H1 (cell line): ENCODE measurements around the gene ELFN1. TPM values are rescaled to one million over a fixed set of nuclear protein-coding genes. Genes with fewer than 3 reads are reported as not detected.

ENCODE experiments used
- CTCF ChIA-PET: fragments of 300-600 bp; sonication (Branson Sonifier 250); formaldehyde crosslinking; loops from one replicate; lab custom pipeline; 2021; ENCODE audit not compliant: partially characterized antibody; lab: Charles Lee
- POLR2A ChIA-PET: fragments of 300-600 bp; sonication (Branson Sonifier 250); formaldehyde crosslinking; loops from one replicate; lab custom pipeline; 2021; ENCODE audit warnings: inconsistent platforms; ENCODE audit not compliant: partially characterized antibody; lab: Charles Lee
- DNase-seq, 2 experiments: peaks; one replicate each; pipeline versions ENCODE4 v3.0.0 to v3.0.0-alpha.2; 2010 to 2022; ENCODE audit warnings: low spot score in 2 of 2, low read depth in 1 of 2, mixed read lengths in 1 of 2
- FAIRE-seq: peaks from 2 replicates; lab custom pipeline; 2011; peaks lifted over from hg19 to GRCh38; lab: Jason Lieb, UNC
- H2AFZ ChIP-seq: 2 replicates; pipeline ENCODE4 v1.8.1; 2012; ENCODE audit warnings: low read length, inconsistent platforms
- H2AK5ac ChIP-seq: 2 replicates; pipeline ENCODE4 v1.6.1; 2013; ENCODE audit warnings: low read depth, low read length
- H2BK120ac ChIP-seq: replicated peaks from 2 replicates; pipeline ENCODE3; 2013; ENCODE audit warnings: low read depth, low read length, inconsistent platforms
- H2BK12ac ChIP-seq: 2 replicates; pipeline ENCODE4 v1.6.1; 2013; ENCODE audit warnings: low read depth, low read length
- H2BK15ac ChIP-seq: 2 replicates; pipeline ENCODE4 v1.6.1; 2013; ENCODE audit warnings: low read length
- H2BK20ac ChIP-seq: 2 replicates; pipeline ENCODE4 v1.6.1; 2013; ENCODE audit warnings: low read length
- H2BK5ac ChIP-seq: 2 replicates; pipeline ENCODE4 v1.6.1; 2013; ENCODE audit warnings: low read depth, low read length
- H3K14ac ChIP-seq: 2 replicates; pipeline ENCODE4 v1.6.1; 2013; ENCODE audit warnings: inconsistent platforms; ENCODE audit not compliant: insufficient read length
- H3K18ac ChIP-seq: 2 replicates; pipeline ENCODE4 v1.6.1; 2013; ENCODE audit warnings: low read length; ENCODE audit errors: extremely low read depth
- H3K23ac ChIP-seq: 2 replicates; pipeline ENCODE4 v1.6.1; 2013; ENCODE audit warnings: inconsistent platforms; ENCODE audit not compliant: insufficient read length
- H3K23me2 ChIP-seq: 2 replicates; pipeline ENCODE4 v1.6.1; 2013; ENCODE audit warnings: low read depth, low read length
- H3K27ac ChIP-seq: 2 replicates; pipeline ENCODE4 v1.6.1; 2011; ENCODE audit warnings: low read depth, low read length, inconsistent platforms
- H3K27me3 ChIP-seq, 4 experiments: replicated peaks in 1 of 4; 1 replicate in 1 of 4; 2 replicates in 3 of 4; pipeline versions ENCODE4 v1.6.1 to v1.8.1; 2011 to 2013; ENCODE audit warnings: low read length in 3 of 4, mild to moderate bottlenecking in 3 of 4, inconsistent platforms in 2 of 4, mixed read lengths in 2 of 4, moderate library complexity in 1 of 4; ENCODE audit not compliant: control insufficient read depth in 3 of 4, insufficient read depth in 3 of 4; ENCODE audit errors: extremely low read depth in 1 of 4
- H3K36me3 ChIP-seq, 4 experiments: 2 replicates each; pipeline versions ENCODE4 v1.6.1 to v1.8.1; 2011 to 2013; ENCODE audit warnings: mild to moderate bottlenecking in 4 of 4, low read length in 3 of 4, moderate library complexity in 2 of 4, control low read depth in 1 of 4, inconsistent platforms in 1 of 4; ENCODE audit not compliant: insufficient read depth in 4 of 4, control insufficient read depth in 2 of 4
- H3K4ac ChIP-seq: replicated peaks from 2 replicates; pipeline ENCODE3; 2013; ENCODE audit warnings: low read length, low read depth, mixed read lengths, inconsistent platforms; ENCODE audit not compliant: insufficient read length
- H3K4me1 ChIP-seq, 4 experiments: replicated peaks in 1 of 4; 1 replicate in 1 of 4; 2 replicates in 3 of 4; pipeline versions ENCODE4 v1.6.1 to v1.8.1; 2011 to 2013; ENCODE audit warnings: low read length in 3 of 4, inconsistent platforms in 2 of 4, mixed read lengths in 1 of 4; ENCODE audit not compliant: insufficient read depth in 4 of 4, control insufficient read depth in 3 of 4
- H3K4me2 ChIP-seq, 2 experiments: 2 replicates each; pipeline versions ENCODE4 v1.6.1 to v1.8.1; 2011 to 2013; ENCODE audit warnings: low read depth in 2 of 2, low read length in 2 of 2, control low read depth in 1 of 2, inconsistent platforms in 1 of 2, mild to moderate bottlenecking in 1 of 2; ENCODE audit not compliant: insufficient read depth in 1 of 2
- H3K4me3 ChIP-seq, 4 experiments: fragments of 200-600, 300-600 bp in 1 of 4; sonication (generic), shearing (Covaris generic), sonication (Bioruptor Twin) in 1 of 4; 2 replicates each; pipeline versions ENCODE4 v1.5.1 to v1.8.1; 2011 to 2016; ENCODE audit warnings: low read length in 4 of 4, low read depth in 3 of 4, control low read depth in 2 of 4, inconsistent platforms in 2 of 4, mild to moderate bottlenecking in 2 of 4, mixed read lengths in 1 of 4, moderate library complexity in 1 of 4; ENCODE audit not compliant: insufficient read depth in 2 of 4; ENCODE audit errors: extremely low read depth in 1 of 4
- H3K56ac ChIP-seq: replicated peaks from 2 replicates; pipeline ENCODE3; 2013; ENCODE audit warnings: low read depth, mild to moderate bottlenecking, mixed read lengths, low read length, inconsistent platforms; ENCODE audit not compliant: insufficient read length
- H3K79me1 ChIP-seq: 2 replicates; pipeline ENCODE4 v1.6.1; 2013; ENCODE audit warnings: low read depth, low read length, control low read depth
- H3K79me2 ChIP-seq, 2 experiments: 2 replicates each; pipeline versions ENCODE4 v1.6.1 to v1.8.1; 2012 to 2013; ENCODE audit warnings: low read length in 2 of 2, mild to moderate bottlenecking in 2 of 2, inconsistent platforms in 1 of 2; ENCODE audit not compliant: insufficient read depth in 2 of 2, control insufficient read depth in 1 of 2
- H3K9ac ChIP-seq, 4 experiments: replicated peaks in 1 of 4; 1 replicate in 1 of 4; 2 replicates in 3 of 4; pipeline versions ENCODE4 v1.6.1 to v1.8.1; 2011 to 2013; ENCODE audit warnings: low read depth in 3 of 4, low read length in 3 of 4, control low read depth in 2 of 4, mild to moderate bottlenecking in 2 of 4, moderate library complexity in 2 of 4, inconsistent platforms in 1 of 4; ENCODE audit errors: extremely low read depth in 1 of 4
- H3K9me3 ChIP-seq, 2 experiments: 2 replicates each; pipeline versions ENCODE4 v1.6.1 to v1.8.1; 2012 to 2013; ENCODE audit warnings: mild to moderate bottlenecking in 2 of 2, moderate library complexity in 2 of 2, control low read depth in 1 of 2, inconsistent platforms in 1 of 2, low read depth in 1 of 2, low read length in 1 of 2, mixed read lengths in 1 of 2; ENCODE audit not compliant: insufficient read depth in 2 of 2
- H4K20me1 ChIP-seq, 2 experiments: replicated peaks in 1 of 2; 2 replicates each; pipeline versions ENCODE3 to v1.8.1; 2011 to 2013; ENCODE audit warnings: inconsistent platforms in 2 of 2, low read length in 2 of 2, mild to moderate bottlenecking in 1 of 2; ENCODE audit not compliant: insufficient read depth in 2 of 2, control insufficient read depth in 1 of 2
- H4K5ac ChIP-seq: 2 replicates; pipeline ENCODE4 v1.6.1; 2013; ENCODE audit warnings: low read length, low read depth, mixed read lengths, inconsistent platforms; ENCODE audit not compliant: insufficient read length
- H4K8ac ChIP-seq: 2 replicates; pipeline ENCODE4 v1.8.0; 2013; ENCODE audit warnings: mild to moderate bottlenecking, moderate library complexity, low read length, inconsistent platforms; ENCODE audit not compliant: insufficient read depth; ENCODE audit errors: extremely low read depth
- H4K91ac ChIP-seq: replicated peaks from 2 replicates; pipeline ENCODE3; 2013; ENCODE audit warnings: low read length, mixed read lengths, inconsistent platforms; ENCODE audit not compliant: insufficient read length
- KDM1A ChIP-seq: fragments of 200-600, 300-600 bp; sonication (generic); IDR thresholded peaks from 2 replicates; pipeline ENCODE4 v1.7.1; 2016; ENCODE audit warnings: mild to moderate bottlenecking, low read length, borderline replicate concordance
- SUZ12 ChIP-seq: fragments of 200-600 bp; sonication (generic); IDR thresholded peaks from 2 replicates; pipeline ENCODE4 v1.6.1; 2012; ENCODE audit warnings: mild to moderate bottlenecking, inconsistent platforms, low read length, moderate library complexity, mixed read lengths
- WGBS, 2 experiments: shearing (Covaris generic) in 1 of 2; methylation state at CpG; one replicate each; pipeline versions ENCODE4 v1.1.6 to v1.1.7; 2013 to 2015; ENCODE audit warnings: low lambda C conversion rate in 2 of 2, mixed read lengths in 2 of 2, inconsistent platforms in 1 of 2, low coverage in 1 of 2, missing lambda C conversion rate in 1 of 2; ENCODE audit not compliant: insufficient replicate concordance in 2 of 2, insufficient coverage in 1 of 2, insufficient read length in 1 of 2; ENCODE audit errors: extremely low coverage in 1 of 2, missing lambda C conversion rate in 1 of 2; 5-methylcytosine and 5-hydroxymethylcytosine counted together
- polyA plus RNA-seq, 7 experiments: library from polyadenylated mRNA; depleted of rRNA in 3 of 7; stranded (reverse) in 5 of 7; unstranded in 2 of 7; fragments of >200 nt in 5 of 7; fragments of 200-250 nt in 2 of 7; gene quantifications; 1 replicate in 5 of 7; 2 replicates in 1 of 7; 4 replicates in 1 of 7; pipeline versions ENCODE4 v1.2.1 to v1.2.3, GENCODE V29; 2011 to 2013; ENCODE audit warnings: missing spikeins in 2 of 7, mixed read lengths in 2 of 7
- total RNA-seq: library from RNA; stranded (reverse); fragmentation: NEBNext Ultra II Directional; extraction: Animal tissue kit (Norgen Biotek cat#: 25700); gene quantifications from 2 replicates; pipeline ENCODE4 v1.2.1, GENCODE V29; 2021

The ELFN1 gene
- total and polyA plus RNA-seq, 2 of the 8 experiments (the other 6 are each of a cell fraction or from before 2014, with no cell fraction given): 2.0 to 4.5 TPM

DNA sequence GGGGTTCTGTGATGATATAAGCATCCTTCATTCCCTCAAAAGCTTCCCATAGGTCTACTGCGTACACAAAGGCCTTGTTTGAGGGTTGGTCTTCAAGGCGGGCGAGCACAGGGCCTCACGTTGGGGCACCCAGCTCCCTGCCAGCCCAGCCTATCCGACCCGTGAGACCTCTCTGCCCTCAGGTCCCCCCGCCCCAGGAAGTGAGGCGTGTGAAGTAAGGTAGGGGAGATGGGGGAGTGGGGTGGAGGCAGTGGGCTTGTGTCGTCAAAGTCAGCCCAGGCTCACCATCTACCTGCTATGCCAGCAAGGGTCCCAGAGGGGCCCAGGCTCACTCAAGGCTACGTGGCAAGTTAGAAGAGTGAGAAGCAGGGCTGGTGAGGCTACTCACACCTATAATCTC lies 47.6 kb upstream of the ELFN1 start:
- Histone ChIP-seq H2AFZ (no peak overlapping the region), H2BK20ac (no peak overlapping the region), H3K27me3 (no peaks in the 10 kb centered on the region), H4K8ac (no peak overlapping the region), H2AK5ac (no peak overlapping the region), H3K4ac (no peak overlapping the region), H3K79me2 (no peaks in the 10 kb centered on the region), H4K91ac (no peak overlapping the region), H3K9me3 (no peaks in the 10 kb centered on the region), H2BK5ac (no peak overlapping the region), H3K9ac (no peak overlapping the region), H3K79me1 (no peaks in the 10 kb centered on the region), H4K5ac (no peak overlapping the region), H3K14ac (no peak overlapping the region), H2BK12ac (no peak overlapping the region), H2BK120ac (no peak overlapping the region), H3K4me3 (no peak overlapping the region), H3K23ac (no peak overlapping the region), H3K4me1 (no peaks in the 10 kb centered on the region), H4K20me1 (peaks cover 0 to 3% of the 10 kb centered on the region in 2 experiments), H3K27ac (no peak overlapping the region), H3K4me2 (no peak overlapping the region), H3K18ac (no peak overlapping the region), H2BK15ac (no peak overlapping the region), H3K56ac (no peak overlapping the region), H3K23me2 (peaks cover 12% of the 10 kb centered on the region; the same call in 1 of the 2 replicates), H3K36me3 (no peaks in the 10 kb centered on the region)
- FAIRE-seq (no peak), DNase-seq (no peak)
- 84% methylated on average over 10 of the region's 10 CpGs; no CpG with 5 or more reads in 1 of the 2 experiments for WGBS, 2 experiments
- TF ChIP-seq SUZ12 (no peak), KDM1A (no peak)
- POLR2A ChIA-PET: no interaction called here
- CTCF ChIA-PET: interaction anchor here (1.1 to 1.4 kb wide), 2 partner anchors 46 to 261 kb away, joined by 3 read pairs; no protein-coding TSS in a partner anchor
